NCI-H524 treated with DMSO at 0.1 percent for 48 hours (cell line): Measurements from ENCODE around the gene RNF145.
A peak's percentile ranks its signal among the peaks of the same experiment; 100 is the strongest.

Source experiments
- DNase-seq: peaks from one replicate; lab custom pipeline; 2025; lab: John Stamatoyannopoulos, UW

Gene RNF145

GRCh38 chr5:159217236-159217635, 7.9 kb upstream of the RNF145 start:
- no peak for DNase-seq

- DNase-seq = no peak
These were observed 7.1 kb upstream of the RNF145 start for GRCh38 chr5:159216454-159216853.

- DNase-seq = no peak
These were observed 6.5 kb upstream of the RNF145 start for GRCh38 chr5:159215886-159216285.

GRCh38 chr5:159214486-159215271, 5.3 kb upstream of the RNF145 start:
- DNase-seq = no peak

- no peak for DNase-seq
These were observed 3.5 kb upstream of the RNF145 start for GRCh38 chr5:159212657-159213462.

- no peak for DNase-seq
These were observed 2.4 kb upstream of the RNF145 start for GRCh38 chr5:159211729-159212174.

GRCh38 chr5:159210846-159211245, 1.5 kb upstream of the RNF145 start:
- no peak for DNase-seq

GRCh38 chr5:159210210-159210661, 883 bp upstream of the RNF145 start:
- DNase-seq = no peak

GRCh38 chr5:159208514-159209437, 577 bp downstream of the RNF145 start:
- no peak for DNase-seq

- DNase-seq = peak; percentile 63
These were observed 1.5 kb downstream of the RNF145 start for GRCh38 chr5:159207686-159208513.

- DNase-seq = no peak
These were observed 2.1 kb downstream of the RNF145 start for GRCh38 chr5:159207222-159207685.

GRCh38 chr5:159206818-159207217, 2.5 kb downstream of the RNF145 start:
- DNase-seq = no peak

GRCh38 chr5:159206368-159206767, 3.0 kb downstream of the RNF145 start:
- no peak for DNase-seq

- DNase-seq = no peak
These were observed 6.0 kb downstream of the RNF145 start for GRCh38 chr5:159203351-159203750.

GRCh38 chr5:159202151-159202550, 7.2 kb downstream of the RNF145 start:
- DNase-seq = no peak

GRCh38 chr5:159199780-159200179, 9.6 kb downstream of the RNF145 start:
- DNase-seq = no peak

- no peak for DNase-seq
These were observed 10.1 kb downstream of the RNF145 start for GRCh38 chr5:159199225-159199624.

- DNase-seq = no peak
These were observed 11.0 kb downstream of the RNF145 start for GRCh38 chr5:159198063-159199036.

- DNase-seq = no peak
These were observed 13.6 kb downstream of the RNF145 start for GRCh38 chr5:159195775-159196174.

GRCh38 chr5:159190170-159190569, 19.2 kb downstream of the RNF145 start:
- DNase-seq = no peak
